Upper lobe of left lung (tissue), 4 donors: ENCODE data around the gene CPNE4.

Source experiments
- CTCF ChIP-seq, 6 experiments: fragments of 450-650 bp in 4 of 6; fragments of 200-600 bp in 2 of 6; sonication (generic) in 2 of 6; IDR thresholded peaks; one replicate each; pipeline ENCODE4 v1.5.1; 2016 to 2019; ENCODE audit warnings: antibody characterized with exemption in 6 of 6
- EP300 ChIP-seq, 4 donors: sonication (generic); formaldehyde crosslinking; IDR thresholded peaks; one replicate each; pipeline ENCODE4 v1.5.1; 2017; ENCODE audit warnings: antibody characterized with exemption in 4 of 4, control low read depth in 2 of 4
- POLR2A ChIP-seq, 4 donors: fragments of 450-650 bp; IDR thresholded peaks; one replicate each; pipeline ENCODE4 v1.5.1; 2016 to 2017; ENCODE audit warnings: antibody characterized with exemption in 4 of 4, mild to moderate bottlenecking in 2 of 4

- TF ChIP-seq CTCF (IDR thresholded peaks at IDR 0.05), result no peak
- no peak for TF ChIP-seq POLR2A (IDR thresholded peaks at IDR 0.05)
- TF ChIP-seq EP300 (IDR thresholded peaks at IDR 0.05), result no peak
Observed at GRCh38 chr3:131795390-131796090, 239.3 kb downstream of the CPNE4 start.
